IPS-NIHi7 (cell line): ENCODE data around the gene WBP2NL.

Experiments
- DNase-seq: peaks from one replicate; pipeline ENCODE4 v3.0.0; 2012; ENCODE audit warnings: mixed read lengths; ENCODE audit errors: extremely low spot score

The WBP2NL gene

DNA sequence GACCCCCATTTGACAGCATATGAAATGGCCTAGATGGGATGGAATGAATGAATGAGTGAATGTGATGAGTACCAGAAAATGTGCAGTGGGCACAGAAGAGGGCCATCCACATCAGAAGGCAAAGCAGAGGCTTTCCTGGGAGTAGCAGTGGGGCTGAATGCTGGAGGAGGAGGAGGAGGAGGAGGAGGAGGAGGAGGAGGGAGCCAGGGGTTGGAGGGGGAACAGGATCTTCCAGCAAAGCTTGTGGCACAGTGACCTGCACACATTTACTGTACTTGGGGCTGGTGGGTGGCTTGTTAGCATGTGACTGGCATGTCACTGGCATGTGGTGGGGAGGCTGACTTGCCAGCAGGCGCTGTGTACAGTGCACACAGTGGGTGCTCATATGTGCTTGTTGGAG lies 19.9 kb upstream of the WBP2NL start:
- no peak for DNase-seq

DNA sequence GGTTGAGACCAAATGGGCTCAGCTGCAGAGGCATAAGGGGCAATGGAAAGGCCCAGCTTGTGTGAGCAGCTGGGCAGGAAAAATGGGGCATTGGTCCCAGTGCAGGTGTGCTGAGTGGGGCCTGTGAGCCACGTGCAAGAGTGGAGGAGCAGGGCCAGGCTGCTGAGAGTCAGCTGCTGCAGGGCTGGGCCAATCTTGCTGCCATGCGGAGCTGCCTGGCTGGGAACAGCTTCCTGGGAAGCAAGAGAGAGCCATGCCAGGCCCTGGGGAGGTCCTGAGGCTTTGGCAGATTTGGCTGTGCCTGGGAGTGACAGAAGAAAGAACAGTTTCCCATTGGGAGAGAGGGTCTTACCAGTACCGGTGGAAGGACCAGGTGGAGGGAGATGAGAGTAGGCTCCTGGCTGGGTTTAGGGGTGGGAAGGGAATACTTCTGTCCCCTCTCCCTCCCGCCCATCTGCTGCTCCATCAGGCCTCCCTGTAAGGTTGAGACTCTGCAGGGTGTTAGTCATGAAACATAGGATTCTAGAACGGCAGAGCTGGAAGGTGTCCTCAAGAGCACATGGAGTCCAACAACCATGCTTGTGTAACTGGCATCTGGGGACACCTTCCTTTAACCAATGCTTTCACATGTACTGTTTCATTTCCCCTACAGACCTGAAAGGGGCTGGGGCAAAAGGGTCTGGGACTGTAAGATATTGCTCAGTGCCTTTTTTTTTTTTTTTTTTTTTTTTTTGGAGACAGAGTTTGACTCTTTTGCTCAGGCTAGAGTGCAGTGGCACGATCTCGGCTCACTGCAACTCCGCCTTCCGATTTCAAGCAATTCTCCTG lies 19.0 kb upstream of the WBP2NL start:
- no peak for DNase-seq

DNA sequence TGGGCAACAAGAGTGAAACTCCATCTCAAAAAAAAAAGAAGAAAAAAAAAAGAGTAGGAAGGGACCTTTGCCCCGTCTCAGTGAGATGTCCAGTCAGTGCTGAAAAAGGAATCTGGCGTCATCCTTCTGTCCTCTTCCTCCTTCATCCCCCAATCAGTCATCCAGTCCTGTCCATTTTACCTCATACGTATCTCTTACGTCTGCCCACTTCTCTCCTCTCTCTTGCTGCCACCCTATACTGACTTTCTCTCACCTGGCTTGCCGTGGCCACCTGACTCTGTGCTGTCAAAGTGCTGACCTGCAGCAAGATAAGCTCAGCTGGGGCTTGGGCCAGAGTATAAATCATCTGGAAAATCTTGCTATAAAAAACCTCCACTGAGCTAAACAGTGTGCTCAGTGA lies 15.7 kb upstream of the WBP2NL start:
- no peak for DNase-seq

DNA sequence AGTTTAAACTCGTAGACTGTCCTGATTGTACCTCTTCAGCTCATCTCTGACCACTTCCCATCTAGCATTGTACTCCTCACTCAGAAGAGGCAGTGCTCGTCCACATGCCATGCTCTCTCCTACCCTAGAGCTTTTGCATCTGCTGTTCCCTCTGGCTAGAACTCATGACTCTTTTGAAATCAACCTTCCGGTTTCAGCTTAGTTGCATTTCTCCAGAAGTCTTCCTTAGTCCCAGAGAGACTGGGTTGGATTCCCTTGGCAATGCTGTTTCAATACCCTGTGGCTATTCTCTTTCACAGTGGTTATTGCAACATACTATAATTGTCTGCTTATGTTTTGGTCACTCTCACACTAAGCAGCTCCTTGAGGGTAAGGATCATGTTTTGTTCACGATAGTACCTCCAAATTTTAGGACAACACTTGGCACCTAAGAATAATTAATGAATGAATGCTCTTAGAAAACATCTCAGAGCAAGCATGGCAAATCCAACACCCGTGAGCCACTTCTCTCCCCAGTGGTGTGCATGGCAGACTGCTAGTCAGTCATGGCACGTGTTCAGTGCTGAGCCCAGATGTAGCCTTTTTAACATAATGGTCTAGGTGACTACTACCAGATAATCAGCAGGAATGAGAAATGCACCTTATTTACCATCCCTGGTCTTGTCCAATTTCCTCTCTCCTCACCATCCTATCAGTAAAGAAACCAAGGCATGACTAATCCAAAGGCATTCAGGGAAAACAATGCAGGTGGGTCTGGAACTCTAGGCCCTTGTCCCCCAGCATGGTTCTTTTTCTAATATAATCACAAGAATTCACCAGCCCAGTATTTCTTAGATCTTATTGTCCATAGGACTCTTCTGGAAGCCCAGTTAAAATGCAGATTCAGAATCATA lies 14.8 kb upstream of the WBP2NL start:
- DNase-seq, result no peak

DNA sequence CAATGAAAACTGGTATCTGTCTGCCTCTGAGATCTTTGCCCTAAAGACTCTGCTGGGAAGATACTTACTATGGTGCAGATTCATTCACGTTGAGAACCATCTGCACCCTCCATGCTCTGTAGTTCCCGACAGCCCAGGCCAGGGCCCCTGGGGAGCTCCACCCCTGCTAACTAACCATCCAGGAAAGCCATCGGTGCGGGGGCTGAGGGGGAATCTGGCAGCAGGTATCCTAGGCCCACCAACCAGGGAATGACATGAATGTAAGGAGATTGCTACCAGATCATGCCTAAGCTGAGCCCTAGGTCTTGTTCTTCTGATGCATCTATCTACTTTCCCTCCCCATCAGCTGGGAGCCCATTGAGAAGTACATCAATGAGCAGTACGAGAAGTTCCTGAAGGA lies 11.3 kb upstream of the WBP2NL start:
- no peak for DNase-seq

DNA sequence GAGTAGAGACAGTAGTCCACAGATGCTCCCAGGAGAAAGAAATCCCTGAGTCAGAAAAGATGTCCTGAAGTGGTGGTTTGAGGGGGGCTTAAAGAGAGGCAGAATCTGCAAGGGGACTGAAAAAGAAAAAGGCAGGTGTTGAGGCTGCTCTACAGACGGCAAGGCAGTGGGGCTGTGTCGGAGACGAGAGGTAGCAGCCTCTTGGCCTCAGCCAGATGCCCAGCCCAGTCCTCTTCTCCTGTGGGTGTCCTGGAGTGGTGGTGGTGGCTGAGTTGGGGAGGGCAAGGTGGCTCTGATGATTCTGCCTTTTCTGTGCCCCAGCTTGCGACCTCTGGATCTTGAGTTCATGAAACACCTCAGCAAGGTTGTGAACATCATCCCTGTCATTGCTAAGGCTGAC lies 9.3 kb upstream of the WBP2NL start:
- no peak for DNase-seq

DNA sequence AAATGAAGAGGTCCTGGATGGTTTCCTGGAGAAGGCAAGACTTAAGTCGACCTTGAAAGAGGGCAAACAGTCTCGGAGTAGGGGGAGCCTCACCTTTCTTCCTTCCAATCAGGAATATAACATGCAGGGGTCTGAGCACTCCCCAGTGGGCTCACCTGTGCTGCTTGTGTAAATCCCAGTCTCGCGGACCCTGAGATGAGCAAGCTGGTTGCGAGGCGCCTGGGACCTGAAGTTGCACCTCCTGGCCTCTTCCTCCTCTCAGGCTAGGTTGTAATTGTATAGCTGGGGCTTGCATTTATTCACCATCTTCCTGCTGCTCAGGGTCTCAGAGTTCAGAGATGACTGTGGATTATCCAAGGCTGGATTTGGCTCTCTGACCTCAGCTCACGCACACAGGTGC lies 7.5 kb upstream of the WBP2NL start:
- no peak for DNase-seq

DNA sequence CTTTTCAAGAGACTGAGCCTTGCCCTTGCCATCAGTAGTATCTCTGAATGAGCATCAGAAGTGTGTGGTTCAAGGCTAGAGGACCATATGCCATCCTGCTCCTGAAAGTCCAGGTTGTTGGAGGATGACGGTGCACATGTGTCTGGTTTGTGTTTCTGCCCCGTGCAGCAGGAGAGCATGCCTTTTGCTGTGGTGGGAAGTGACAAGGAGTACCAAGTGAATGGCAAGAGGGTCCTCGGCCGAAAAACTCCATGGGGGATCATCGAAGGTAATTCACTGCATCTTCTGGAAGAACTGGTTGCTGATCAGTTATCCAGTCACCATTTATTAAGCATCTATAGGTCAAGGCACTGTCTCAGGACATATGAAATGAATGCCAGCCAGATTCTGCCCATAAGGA lies 6.1 kb upstream of the WBP2NL start:
- no peak for DNase-seq

DNA sequence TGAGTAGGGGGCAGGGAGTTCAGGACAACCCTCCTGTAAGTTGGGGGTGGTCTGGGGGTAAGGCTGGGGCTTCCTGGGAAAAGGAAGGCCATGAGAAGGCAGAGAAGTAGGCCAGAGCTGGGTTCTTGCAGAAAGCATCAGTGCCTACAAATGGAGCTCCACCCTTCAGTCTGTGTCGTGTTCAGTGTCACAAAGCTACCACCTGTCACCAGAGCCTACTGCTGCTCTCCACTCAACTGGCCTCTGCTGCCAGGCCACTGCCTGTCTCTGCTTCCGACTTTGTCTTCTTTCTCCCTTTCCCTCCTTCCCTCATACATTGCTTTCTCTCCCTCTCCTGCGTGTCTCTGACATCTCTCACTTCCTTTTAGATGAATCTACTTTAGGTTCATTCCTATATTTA lies 3.4 kb upstream of the WBP2NL start:
- DNase-seq, result no peak

DNA sequence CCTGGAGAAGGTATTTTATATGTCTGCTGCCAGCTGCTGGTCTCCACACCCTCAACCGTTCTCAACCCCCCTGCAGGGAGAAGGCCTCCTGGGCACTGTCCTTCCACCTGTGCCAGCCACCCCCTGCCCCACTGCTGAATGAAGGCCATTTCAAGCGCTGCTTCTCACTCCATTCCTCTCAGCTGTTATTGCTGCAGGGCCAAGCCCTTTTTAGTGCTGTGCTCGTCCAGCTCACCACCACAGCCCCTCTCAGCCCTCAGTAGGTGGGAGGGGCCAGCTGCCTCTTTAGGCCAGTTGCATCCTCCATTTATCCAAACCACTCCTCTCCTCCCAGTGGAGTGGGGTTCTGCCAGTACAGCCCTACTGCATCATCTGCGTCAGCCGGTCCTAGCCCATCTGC lies 1.8 kb upstream of the WBP2NL start:
- no peak for DNase-seq

DNA sequence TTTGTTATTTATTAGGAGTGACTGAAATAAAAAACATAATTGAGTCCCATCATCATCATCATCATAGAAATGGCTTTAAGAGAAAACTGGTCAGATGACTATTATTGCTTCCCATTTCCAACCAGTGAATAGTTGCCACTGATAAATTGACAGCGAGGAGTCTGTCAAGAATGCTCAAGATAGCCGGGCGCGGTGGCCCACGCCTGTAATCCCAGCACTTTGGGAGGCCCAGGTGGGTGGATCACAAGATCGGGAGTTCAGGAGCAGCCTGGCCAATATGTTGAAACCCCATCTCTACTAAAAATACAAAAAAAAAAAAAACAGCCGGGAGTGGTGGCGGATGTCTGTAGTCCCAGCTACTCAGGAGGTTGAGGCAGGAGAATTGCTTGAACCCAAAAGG lies 1.9 kb downstream of the WBP2NL start:
- DNase-seq, result no peak

DNA sequence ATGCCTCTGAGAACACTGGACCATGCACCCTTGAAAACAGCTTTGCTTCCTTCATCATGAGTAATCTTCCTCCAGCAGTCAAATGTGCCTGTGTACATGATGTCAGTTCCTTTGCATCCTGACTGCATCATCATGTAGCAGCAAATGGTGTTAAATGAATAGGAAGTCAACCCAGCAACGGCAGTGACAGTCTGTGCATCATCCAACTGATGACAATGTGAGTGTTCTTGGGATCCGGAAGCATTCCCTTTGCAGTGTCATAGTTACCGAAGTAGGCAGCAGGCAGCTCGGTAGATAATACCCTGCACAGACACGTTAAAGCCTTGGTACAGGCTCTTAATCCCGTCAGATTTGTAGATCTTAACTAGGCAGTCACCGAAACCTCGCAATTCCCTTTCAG lies 2.5 kb downstream of the WBP2NL start:
- DNase-seq, result no peak

DNA sequence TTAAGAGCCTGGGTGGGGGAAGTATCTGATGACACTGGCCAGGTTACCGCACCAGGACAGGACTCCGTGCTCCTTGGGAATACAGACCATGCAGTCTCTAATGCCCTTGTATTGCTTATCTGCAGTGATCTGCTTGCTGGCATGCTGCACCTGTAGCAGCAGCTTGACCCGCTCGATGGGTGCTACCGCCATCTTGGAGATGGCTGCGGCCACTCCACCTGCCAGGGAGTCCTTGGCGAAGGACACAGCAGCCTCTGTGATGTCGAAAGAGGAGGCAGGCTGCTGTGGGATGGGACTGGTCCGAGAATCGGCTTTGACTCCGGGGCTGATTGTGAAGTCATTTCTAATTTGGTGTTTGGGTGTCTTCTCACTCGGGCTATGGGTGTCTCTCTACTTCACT lies 3.1 kb downstream of the WBP2NL start:
- no peak for DNase-seq

DNA sequence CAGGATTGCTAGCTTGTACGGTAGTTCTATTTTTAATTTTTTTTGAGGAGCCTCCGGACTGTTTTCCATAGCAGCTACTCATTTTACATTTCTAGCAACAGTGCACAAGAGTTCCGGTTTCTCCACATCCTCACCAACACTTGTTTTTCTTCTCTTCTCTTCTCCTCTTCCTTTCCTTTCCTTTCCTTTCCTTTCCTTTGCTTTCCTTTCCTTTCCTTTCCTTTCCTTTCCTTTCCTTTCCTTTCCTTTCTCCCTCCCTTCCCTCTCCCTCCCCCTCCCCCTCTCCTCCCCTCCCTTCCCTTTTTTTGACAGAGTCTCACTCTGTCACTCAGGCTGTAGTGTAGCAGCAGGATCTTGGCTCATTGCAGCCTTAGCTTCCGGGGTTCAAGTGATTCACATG lies 9.3 kb downstream of the WBP2NL start:
- no peak for DNase-seq

DNA sequence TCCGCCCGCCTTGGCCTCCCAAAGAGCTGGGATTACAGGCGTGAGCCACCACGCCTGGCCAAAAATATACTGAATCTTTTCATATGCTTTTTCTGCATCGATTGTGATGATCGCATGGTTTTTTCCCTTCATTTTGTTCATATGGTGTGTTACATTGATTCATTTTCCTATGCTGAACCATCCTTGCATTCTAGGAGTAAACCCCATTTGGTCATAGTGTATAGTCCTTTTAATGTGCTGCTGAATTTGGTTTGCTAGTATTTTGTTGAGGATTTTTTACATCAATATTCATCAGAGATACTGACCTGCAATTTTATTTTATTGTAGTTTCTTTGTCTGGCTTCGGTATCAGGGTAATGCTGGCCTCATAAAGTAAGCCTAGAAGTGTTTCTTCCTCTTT lies 12.2 kb downstream of the WBP2NL start:
- DNase-seq, result no peak

DNA sequence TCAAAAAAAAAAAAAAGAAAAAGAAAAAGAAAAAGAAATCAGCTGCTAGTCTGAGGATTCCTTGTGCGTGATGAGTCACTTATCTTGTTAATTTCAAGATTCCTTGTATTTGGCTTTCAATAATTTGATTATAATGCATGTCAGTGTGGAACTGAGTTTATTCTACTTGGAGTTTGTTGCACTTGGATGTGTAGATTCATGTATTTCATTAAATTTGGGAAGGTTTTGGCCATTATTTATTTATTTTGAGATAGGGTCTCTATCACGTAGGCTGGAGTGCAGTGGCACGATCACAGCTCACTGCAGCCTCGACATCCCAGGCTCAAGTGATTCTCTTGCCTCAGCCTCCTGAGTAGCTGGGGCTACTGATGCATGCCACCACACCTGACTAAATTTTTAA lies 14.8 kb downstream of the WBP2NL start:
- no peak for DNase-seq

DNA sequence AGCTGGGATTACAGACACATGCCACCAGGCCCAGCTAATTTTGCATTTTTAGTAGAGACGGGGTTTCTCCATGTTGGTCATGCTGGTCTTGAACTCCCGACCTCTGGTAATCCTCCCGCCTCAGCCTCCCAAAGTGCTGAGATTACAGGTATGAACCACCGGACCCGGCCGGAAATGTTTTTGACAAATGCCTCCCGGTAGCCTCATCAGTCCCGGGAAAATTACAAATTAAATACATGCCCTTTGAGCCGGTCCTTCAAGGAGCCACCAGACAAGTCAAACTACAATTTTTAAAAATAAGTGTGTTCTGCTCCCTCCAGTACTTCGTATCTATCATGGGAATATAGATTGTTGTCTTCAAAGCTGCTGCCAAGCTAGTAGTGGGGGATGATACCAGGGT lies 17.5 kb downstream of the WBP2NL start:
- DNase-seq, result no peak

DNA sequence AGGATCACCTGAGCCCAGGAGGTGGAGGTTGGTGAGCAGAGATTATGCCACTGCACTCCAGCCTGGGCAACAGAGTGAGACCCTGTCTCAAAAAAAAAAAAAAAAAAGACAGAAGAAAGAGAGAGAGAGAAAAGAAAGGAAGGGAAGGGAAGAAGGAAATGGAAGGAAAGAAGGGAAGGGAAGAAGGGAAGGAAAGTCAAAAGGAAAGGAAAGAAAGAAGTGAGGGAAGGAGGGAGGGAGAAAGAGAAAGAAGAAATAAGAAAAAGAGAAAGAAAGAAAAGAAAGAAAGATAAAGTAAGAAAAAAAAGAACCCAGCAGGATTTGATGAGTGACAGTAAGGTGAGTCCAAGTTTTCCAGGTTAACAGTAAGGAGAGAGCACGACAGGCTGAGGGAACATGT lies 19.6 kb downstream of the WBP2NL start:
- DNase-seq, result no peak

DNA sequence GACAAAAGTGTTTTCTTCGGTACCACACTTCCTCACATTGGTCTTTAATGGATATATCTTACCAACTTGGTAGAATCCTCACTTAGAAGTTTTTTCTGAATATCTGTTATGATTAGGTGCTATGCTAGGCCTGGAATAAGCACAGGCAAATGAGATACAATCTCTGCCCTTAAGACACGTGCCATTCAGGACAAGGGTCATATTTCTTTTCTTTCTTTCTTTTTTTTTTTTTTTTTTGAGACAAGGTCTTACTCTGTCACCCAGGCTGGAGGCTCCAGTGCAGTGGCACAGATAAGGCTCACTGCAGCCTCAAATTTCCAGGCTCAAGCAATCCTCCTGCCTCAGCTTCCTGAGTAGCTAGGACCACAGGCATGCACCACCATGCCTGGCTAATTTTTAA lies 23.0 kb downstream of the WBP2NL start:
- no peak for DNase-seq

DNA sequence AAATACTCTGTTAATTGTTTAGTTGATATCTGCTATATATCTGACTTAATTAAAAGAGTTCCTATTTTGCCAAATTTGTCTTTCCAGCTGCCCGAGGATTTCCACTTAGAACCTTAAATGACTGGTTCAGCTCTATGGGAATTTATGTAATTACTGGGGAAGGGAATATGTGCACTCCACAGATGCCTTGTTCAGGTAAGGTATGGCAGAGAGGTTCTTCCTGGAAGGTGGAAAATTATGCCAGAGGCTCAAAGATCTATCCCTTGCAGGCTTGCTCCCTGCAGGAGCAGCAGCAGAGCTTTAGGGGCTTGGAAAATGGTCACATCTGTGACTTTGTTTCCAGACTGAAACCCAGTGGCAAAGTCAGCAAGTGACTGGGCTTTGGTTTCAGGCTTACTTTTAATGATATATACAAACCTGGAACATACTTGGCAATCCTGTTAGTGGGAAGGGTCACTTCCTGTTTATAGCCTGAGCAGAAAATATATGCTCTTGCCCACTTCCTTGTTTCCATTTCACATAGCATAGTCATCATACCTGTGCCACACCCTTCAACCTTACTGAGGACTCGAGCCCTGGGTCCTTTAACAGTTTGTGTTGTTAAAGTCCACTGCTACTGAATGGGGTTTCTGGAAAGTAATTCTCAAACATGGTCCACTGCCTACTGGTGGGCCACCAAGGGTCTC lies 23.7 kb downstream of the WBP2NL start:
- no peak for DNase-seq

DNA sequence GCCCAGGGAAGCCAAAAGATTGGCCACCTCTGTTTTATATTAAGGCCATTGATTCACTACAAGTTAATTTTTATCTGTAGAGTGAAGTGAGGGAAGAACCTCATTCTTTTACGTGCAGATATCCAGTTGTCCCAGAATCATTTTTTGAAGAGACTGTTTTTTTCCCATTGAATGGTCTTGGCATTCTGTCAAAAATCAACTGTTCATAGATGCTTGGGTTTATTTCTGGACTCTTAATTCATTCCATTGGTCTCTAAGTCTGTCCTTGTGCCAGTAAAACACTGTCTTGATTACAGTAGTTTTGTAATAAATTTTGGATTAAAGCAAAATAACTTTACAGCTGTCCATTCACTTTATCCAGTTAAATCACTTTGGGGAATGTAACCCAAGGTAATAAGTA lies 26.8 kb downstream of the WBP2NL start:
- no peak for DNase-seq

DNA sequence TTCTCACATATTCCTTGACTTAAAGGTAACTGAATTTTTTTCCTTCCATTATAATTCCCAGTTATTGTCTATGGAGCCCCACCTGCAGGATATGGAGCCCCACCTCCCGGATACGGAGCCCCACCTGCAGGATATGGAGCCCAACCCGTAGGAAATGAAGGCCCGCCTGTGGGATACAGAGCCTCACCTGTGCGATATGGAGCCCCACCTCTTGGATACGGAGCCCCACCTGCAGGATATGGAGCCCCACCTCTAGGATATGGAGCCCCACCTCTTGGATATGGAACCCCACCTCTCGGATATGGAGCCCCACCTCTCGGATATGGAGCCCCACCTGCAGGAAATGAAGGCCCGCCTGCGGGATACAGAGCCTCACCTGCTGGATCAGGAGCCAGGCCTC lies 28.1 kb downstream of the WBP2NL start:
- DNase-seq, result no peak
